NCI-H526 treated with DMSO at 0.1 percent for 48 hours (cell line): ENCODE measurements around the gene KIAA1671.
A peak's percentile ranks its signal among the peaks of the same experiment; 100 is the strongest.
"Not testable (repeated sequence)": the region's sequence is repeated elsewhere in the genome, so short reads cannot be mapped to it uniquely, and the experiment has no call there.

Source experiments
- DNase-seq: peaks from one replicate; lab custom pipeline; 2025; lab: John Stamatoyannopoulos, UW

The KIAA1671 gene

DNA sequence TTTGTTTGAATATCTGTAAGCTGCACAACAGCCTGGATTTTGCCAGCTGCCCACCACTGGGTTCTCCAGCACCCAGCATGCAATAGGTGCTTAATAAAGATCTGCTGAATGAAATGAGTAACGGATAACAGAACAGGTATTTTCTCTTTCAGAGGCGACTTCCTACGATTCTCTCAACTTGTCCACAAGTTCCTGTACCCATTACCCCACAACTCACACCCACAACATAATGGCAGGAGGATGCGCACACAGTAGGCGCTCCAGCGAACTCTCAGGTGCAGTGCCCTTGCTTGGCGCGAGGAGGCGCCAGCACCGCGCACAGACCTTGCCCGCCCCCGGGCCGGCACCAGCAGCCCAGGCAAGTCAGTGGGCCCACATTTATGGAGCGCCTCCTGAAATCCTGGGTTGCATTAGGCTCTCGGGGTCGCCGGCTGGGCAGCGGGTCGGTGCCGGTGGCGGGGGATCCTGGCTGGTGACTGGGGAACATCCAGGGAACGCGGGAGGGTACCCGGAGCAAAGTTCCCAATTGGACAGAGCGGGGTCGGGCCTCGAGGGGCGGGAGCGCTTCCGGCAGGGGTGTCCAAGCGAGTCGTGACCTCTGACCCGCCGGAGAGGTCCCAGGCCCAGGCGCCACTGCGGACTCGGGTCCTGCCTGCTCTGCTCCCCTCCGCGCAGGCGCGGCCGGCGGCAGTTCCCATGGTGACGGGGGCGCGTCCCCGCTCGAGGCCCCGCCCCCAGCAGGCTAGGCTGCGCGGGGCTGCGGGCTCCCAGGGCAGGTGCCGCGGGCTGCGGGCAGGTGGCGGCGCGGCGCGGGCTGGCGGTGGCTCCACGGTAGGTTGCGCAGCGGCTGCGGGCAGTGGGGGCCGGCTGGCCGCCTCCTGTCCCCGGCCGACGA is at the start of gene KIAA1671:
Gene KIAA1671, plus strand, starts transcription at position 775 of the 895 bp plus-strand sequence. CDS start 75,284 bp downstream, outside the sequence.
- DNase-seq: peak; percentile 28

GRCh38 chr22:24905909-24906308 is 46.6 kb upstream of the KIAA1671 start:
- no peak for DNase-seq

- DNase-seq: not testable (repeated sequence)
Measured at GRCh38 chr22:24907101-24907500, 45.4 kb upstream of the KIAA1671 start.

- DNase-seq: no peak
Measured at GRCh38 chr22:24920029-24920428, 32.5 kb upstream of the KIAA1671 start.

GRCh38 chr22:24925586-24926427 is 26.7 kb upstream of the KIAA1671 start:
- no peak for DNase-seq

DNA sequence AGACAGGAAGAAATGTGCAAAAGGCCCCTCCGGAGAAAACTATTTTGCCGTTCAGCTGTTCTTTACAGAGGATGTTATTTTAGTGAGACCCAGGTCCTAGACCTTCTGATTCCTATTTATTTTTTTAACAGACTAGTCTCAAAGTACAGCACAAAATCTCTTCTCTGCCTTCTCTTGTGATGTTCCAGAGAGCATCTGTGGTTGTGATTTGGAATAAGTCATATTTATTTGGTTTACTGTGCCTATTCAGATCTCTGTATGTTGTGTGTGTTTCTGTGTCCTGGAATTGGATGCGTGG is 26.1 kb upstream of the KIAA1671 start:
- no peak for DNase-seq

- no peak for DNase-seq
Measured at GRCh38 chr22:24926849-24927579, 25.5 kb upstream of the KIAA1671 start.

- DNase-seq: no peak
Measured at GRCh38 chr22:24928322-24928721, 24.2 kb upstream of the KIAA1671 start.

DNA sequence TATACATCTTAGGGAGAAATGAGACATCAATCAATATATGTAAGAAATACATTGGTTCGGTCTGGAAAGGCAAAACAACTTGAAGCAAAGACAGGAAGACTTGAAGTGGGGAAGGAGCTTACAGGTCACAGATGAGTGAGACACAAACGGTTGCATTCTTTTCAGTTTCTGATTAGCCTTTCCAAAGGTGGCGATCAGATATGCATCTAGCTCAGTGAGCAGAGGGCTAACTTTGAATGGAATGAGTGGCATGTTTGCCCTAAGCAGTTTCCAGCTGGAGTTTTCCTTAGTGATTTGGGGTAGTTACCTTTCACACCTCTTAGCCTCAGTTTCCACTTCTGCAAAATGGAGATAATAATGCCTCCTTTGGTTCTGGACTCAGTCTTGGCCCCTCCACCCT is 21.8 kb upstream of the KIAA1671 start:
- DNase-seq: no peak

DNA sequence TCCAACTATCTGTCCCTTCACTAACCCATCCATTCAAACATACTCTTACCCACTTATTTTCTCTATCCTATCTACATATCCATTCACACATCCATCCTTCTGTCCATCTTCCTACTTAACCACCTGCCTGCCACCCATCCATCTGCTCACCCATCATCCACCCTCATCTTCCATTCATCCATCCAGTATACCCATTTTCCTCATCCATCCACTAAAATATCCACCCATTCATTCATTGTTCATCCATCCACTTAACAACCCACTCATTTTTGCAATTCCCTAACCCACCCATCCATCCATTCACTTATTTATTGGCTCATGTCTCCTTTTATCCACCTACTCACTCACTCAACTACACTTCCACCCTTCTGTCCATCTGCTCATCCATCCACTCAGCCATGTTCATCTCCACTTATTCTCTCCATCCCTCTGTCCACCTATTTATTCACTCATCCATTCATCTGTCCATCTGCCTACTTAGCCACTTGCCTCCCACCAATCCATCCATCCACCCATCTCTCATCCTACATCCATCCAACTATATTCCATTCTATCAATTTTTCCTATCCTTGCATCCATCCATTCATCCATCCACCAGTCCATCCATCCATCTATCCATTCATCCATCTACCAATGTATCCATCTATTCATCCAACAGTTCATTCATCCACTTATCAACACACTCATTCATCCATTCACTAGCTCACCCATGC is 16.6 kb upstream of the KIAA1671 start:
- DNase-seq: no peak

- DNase-seq: no peak
Measured at GRCh38 chr22:24937114-24937513, 15.4 kb upstream of the KIAA1671 start.

GRCh38 chr22:24938741-24939341 is 13.7 kb upstream of the KIAA1671 start:
- peak; percentile 34 for DNase-seq

DNA sequence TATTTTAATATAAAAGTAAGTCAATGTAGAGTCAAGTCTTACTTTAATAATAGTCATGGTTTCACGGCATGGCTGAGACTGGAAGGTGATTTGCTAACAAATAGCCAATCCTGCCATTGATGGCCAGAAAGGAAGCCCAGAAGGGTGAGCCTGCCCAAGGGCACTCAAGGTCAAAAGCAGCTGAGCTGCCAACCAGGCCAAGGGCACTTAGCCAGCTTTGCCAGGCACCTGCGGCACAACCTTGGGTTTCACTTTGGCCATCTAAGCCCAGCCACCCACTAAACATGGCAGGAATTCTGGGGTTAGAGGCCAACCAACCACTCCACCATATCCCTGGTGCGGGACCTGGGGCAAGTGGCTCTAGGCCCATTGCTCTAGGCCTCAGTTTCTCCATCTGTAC is 10.2 kb upstream of the KIAA1671 start:
- no peak for DNase-seq

DNA sequence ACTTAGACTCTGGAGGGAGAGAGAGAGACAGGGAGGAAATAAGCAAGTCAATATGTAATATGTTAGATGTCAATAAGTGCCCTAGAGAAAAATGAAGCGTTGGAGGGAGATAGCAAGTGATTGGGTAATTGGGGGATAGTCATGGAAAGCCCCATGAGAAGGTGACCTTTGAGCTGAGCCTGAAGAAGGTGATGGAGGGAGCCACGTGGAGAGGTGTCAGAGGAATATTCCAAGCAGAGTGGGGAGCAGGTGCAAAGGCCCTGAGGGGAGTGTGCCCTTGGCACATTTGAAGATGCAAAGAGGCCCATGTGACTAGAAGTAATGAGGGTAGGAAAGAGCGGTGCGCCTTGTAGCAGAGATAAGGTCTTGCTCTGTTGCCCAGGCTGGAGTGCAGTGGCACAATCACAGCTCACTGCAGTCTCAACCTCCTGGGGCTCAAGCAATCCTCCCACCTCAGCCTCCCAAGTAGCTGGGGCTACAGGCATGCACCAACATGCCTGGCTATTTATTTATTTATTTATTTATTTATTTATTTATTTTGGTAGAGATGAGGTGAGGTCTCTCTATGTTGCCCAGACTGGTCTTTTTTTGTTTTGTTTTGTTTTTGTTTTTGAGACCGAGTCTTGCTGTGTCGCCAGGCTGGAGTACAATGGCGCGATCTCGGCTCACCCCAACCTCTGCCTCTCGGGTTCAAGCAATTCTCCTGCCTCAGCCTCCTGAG is 8.1 kb upstream of the KIAA1671 start:
- no peak for DNase-seq

DNA sequence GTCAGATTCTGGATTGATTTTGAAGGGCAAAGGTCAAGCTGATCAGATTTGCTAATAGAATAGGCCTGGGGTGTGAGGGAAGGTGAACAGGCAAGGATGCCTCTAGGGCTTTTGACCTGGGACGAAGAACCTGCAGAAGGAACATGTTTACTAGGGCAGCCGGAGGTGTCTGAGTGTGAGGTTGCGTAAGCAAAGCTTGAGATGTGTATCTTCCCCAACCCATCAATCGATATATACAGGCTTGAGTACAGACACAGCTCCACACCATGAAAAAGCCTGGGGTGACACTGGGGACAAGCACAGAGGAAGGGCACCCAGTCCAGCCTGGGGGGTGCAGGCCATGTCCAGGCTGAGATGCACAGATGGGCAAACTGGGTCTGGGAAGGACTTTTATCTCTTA is 7.1 kb upstream of the KIAA1671 start:
- DNase-seq: no peak

DNA sequence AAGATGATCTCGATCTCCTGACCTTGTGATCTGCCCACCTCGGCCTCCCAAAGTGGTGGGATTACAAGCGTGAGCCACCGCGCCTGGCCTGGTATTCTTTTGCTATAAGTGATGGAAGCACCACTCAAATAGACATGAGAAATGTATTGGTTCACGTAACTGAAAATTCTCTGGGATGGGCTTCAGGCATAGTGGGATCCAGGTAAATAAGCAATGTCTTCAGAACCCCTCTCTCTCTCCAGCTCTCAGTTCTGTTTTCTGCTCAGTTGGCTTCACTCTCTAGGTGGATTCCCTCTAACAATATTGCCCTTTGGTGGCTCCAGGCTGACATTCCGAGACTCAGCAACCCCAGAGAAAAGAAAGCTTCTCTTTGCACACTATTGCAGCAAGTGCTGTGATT is 5.1 kb upstream of the KIAA1671 start:
- no peak for DNase-seq

DNA sequence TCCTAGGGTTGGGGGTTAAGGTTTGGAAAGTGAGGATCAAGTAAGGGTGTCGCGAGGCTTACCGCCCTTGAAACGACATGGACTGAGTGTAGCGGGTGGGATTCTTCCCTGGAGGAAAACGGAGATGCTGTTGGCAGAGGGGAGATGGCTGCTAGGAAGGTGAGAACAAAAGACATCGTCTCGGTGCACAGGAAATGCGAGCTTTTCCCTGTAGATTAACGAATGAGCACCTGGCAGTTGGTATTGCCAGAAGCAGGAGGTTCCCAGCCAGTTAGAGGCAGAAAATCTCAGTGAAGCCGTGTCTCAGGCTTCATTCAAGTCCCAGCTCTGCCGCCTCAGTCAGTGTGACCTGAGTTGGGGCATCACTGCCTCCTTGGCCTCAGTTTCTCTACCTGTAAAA is 4.6 kb upstream of the KIAA1671 start:
- no peak for DNase-seq

- no peak for DNase-seq
Measured at GRCh38 chr22:24948356-24949202, 3.9 kb upstream of the KIAA1671 start.

DNA sequence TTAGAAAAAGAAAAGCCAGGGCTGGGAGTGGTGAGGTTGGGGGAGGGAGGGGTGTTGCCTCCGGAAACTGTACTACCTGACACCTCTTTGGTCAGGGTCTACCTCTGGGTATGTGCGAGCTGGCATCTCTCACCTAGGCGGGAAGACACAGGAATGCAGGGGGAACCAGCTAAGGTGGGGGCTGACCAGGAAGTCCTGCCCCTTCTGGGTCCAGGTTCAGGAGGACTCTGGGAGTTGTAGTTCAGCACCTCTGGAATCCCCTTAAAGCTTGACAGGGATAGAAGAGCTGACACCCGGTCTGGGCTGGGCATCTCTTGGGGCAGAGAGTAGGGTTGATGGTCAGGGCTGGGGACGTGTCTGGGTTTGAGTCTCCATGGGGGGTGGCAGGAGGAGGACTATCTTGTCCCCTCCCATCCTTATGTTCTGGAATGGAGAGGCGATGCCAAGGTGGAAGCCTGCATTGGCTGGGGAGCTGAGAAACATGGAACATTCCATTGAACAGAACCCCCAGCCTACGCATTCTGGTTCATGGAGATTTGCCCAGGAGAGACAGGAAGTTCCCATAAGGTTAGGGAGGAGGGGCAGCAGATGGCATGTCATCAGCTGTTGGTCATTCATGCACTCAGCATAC is 2.1 kb upstream of the KIAA1671 start:
- no peak for DNase-seq
